Breast epithelium (tissue), 4 donors: Measurements from ENCODE around the gene CEP128. TPM values are rescaled to one million over a fixed set of nuclear protein-coding genes. Genes with fewer than 3 reads are reported as not detected.

ENCODE experiments used
- DNase-seq, 2 donors: peaks; one replicate each; pipeline ENCODE4 v3.0.0-alpha.2; 2019; ENCODE audit warnings: low spot score in 2 of 2
- H3K27ac ChIP-seq, 2 donors: fragments of 200-600 bp; sonication (generic) in 1 of 2; one replicate each; pipeline ENCODE4 v1.5.1; 2016 to 2019; ENCODE audit warnings: mild to moderate bottlenecking in 1 of 2
- H3K27me3 ChIP-seq, 2 donors: fragments of 200-600 bp; sonication (generic) in 1 of 2; one replicate each; pipeline versions ENCODE4 v1.5.1 to v1.6.0; 2017 to 2019; ENCODE audit warnings: control low read depth in 1 of 2, mild to moderate bottlenecking in 1 of 2
- H3K36me3 ChIP-seq: fragments of 200-600 bp; one replicate; pipeline ENCODE4 v1.5.1; 2019
- H3K4me1 ChIP-seq, 2 donors: fragments of 200-600 bp; sonication (generic); one replicate each; pipeline ENCODE4 v1.5.1; 2016 to 2019; ENCODE audit warnings: control low read depth in 1 of 2
- H3K4me3 ChIP-seq, 3 donors: fragments of 200-600 bp; sonication (generic); 1 replicate in 2 of 3; 2 replicates in 1 of 3; pipeline ENCODE4 v1.5.1; 2016 to 2019; ENCODE audit warnings: mild to moderate bottlenecking in 3 of 3, moderate library complexity in 2 of 3
- H3K9me3 ChIP-seq, 2 donors: fragments of 200-600 bp; sonication (generic) in 1 of 2; one replicate each; pipeline ENCODE4 v1.5.1; 2016 to 2019; ENCODE audit warnings: control low read depth in 1 of 2
- CTCF ChIP-seq, 3 donors: fragments of 450-650 bp; IDR thresholded peaks; one replicate each; pipeline ENCODE4 v1.5.1; 2016 to 2017; ENCODE audit warnings: antibody characterized with exemption in 3 of 3, mild to moderate bottlenecking in 3 of 3, moderate library complexity in 3 of 3
- POLR2A ChIP-seq: fragments of 450-650 bp; IDR thresholded peaks from one replicate; pipeline ENCODE4 v1.6.1; 2016; ENCODE audit warnings: antibody characterized with exemption, mild to moderate bottlenecking, moderate library complexity
- POLR2AphosphoS5 ChIP-seq, 3 donors: sonication (generic); formaldehyde crosslinking; IDR thresholded peaks; one replicate each; pipeline ENCODE4 v1.6.1; 2017; ENCODE audit warnings: antibody characterized with exemption in 3 of 3
- intact Hi-C: fragments of 100-400 bp; cut with DNase I; formaldehyde crosslinking; loops from one replicate; pipeline ENCODE4 v1.15.1; 2023; ENCODE audit warnings: low total_unique reads
- total RNA-seq, 3 donors: library from RNA; depleted of rRNA; stranded (reverse); fragments of >200 nt; gene quantifications; one replicate each; pipeline ENCODE4 v1.1.0, GENCODE V29; 2016

Gene CEP128
- total RNA-seq, 3 donors from 2014 or later, result 10.2 to 16.1 (median 11.0) TPM

- DNase-seq, result no peak
- H3K27ac ChIP-seq, result no peak overlapping the region
- TF ChIP-seq CTCF (IDR thresholded peaks at IDR 0.05) (no peak), POLR2A (no peak), POLR2AphosphoS5 (IDR thresholded peaks at IDR 0.05) (no peak)
- intact Hi-C loops, result no loop called here
- H3K4me3 ChIP-seq, result no peak overlapping the region
- H3K4me1 ChIP-seq, result no peaks in the 10 kb centered on the region
- H3K9me3 ChIP-seq, result no peaks in the 10 kb centered on the region
- H3K27me3 ChIP-seq, result no peaks in the 10 kb centered on the region
- H3K36me3 ChIP-seq, result no peaks in the 10 kb centered on the region
Measured at GRCh38 chr14:80844872-80845271, 96.7 kb downstream of the CEP128 start.

GRCh38 chr14:80839743-80840142 lies 101.8 kb downstream of the CEP128 start:
- H3K4me1 ChIP-seq, result no peaks in the 10 kb centered on the region
- TF ChIP-seq POLR2AphosphoS5 (IDR thresholded peaks at IDR 0.05), result no peak
- TF ChIP-seq POLR2A, result no peak
- no peak for TF ChIP-seq CTCF (IDR thresholded peaks at IDR 0.05)
- no peaks in the 10 kb centered on the region for H3K9me3 ChIP-seq
- intact Hi-C loops, result no loop called here
- no peaks in the 10 kb centered on the region for H3K36me3 ChIP-seq
- no peaks in the 10 kb centered on the region for H3K27me3 ChIP-seq
- no peak overlapping the region for H3K27ac ChIP-seq
- no peak overlapping the region for H3K4me3 ChIP-seq
- DNase-seq, result no peak

GRCh38 chr14:80809663-80810062 lies 131.9 kb downstream of the CEP128 start:
- peaks cover 0 to 9% of the 10 kb centered on the region in 2 donors for H3K9me3 ChIP-seq
- H3K4me1 ChIP-seq, result no peaks in the 10 kb centered on the region
- intact Hi-C loops, result loop anchor here (2.0 kb wide), 1 partner anchor 59 kb away; no protein-coding TSS in a partner anchor
- H3K36me3 ChIP-seq, result no peaks in the 10 kb centered on the region
- no peaks in the 10 kb centered on the region for H3K27me3 ChIP-seq
- no peak overlapping the region for H3K4me3 ChIP-seq
- DNase-seq, result no peak
- TF ChIP-seq CTCF (IDR thresholded peaks at IDR 0.05) (no peak), POLR2AphosphoS5 (IDR thresholded peaks at IDR 0.05) (no peak), POLR2A (no peak)
- no peak overlapping the region for H3K27ac ChIP-seq

- TF ChIP-seq CTCF (IDR thresholded peaks at IDR 0.05) (no peak), POLR2AphosphoS5 (IDR thresholded peaks at IDR 0.05) (no peak)
- intact Hi-C loops, result no loop called here
- H3K27me3 ChIP-seq, result no peaks in the 10 kb centered on the region
Measured at GRCh38 chr14:80805136-80805535, 136.4 kb downstream of the CEP128 start.

GRCh38 chr14:80798878-80799277 lies 142.7 kb downstream of the CEP128 start:
- H3K27me3 ChIP-seq, result no peaks in the 10 kb centered on the region
- intact Hi-C loops, result no loop called here
- no peaks in the 10 kb centered on the region for H3K4me1 ChIP-seq
- H3K27ac ChIP-seq, result no peak overlapping the region
- H3K9me3 ChIP-seq, result peaks cover 0 to 6% of the 10 kb centered on the region in 2 donors
- DNase-seq, result no peak
- TF ChIP-seq CTCF (IDR thresholded peaks at IDR 0.05) (no peak), POLR2A (no peak), POLR2AphosphoS5 (IDR thresholded peaks at IDR 0.05) (no peak)
- no peak overlapping the region for H3K4me3 ChIP-seq
- H3K36me3 ChIP-seq, result no peaks in the 10 kb centered on the region

More at GRCh38 chr14:80805136-80805535, 136.4 kb downstream of the CEP128 start:
- DNase-seq, result no peak
- H3K4me1 ChIP-seq, result no peaks in the 10 kb centered on the region
- no peak overlapping the region for H3K4me3 ChIP-seq
- H3K27ac ChIP-seq, result no peak overlapping the region
- no peaks in the 10 kb centered on the region for H3K9me3 ChIP-seq
- no peaks in the 10 kb centered on the region for H3K36me3 ChIP-seq
